ACHN (cell line): ENCODE results near the gene RNF166.

ENCODE experiments used
- DNase-seq: peaks from one replicate; pipeline ENCODE4 v3.0.0-alpha.2; 2015
- in situ Hi-C: cut with HindIII; loops from 2 replicates; pipeline ENCODE4 v1.10.0; 2017; ENCODE audit warnings: low sequenced_read_pairs, low pct_ligation_motif_present, low pct_unique_long_range_greater_than_20kb

Gene RNF166

DNA sequence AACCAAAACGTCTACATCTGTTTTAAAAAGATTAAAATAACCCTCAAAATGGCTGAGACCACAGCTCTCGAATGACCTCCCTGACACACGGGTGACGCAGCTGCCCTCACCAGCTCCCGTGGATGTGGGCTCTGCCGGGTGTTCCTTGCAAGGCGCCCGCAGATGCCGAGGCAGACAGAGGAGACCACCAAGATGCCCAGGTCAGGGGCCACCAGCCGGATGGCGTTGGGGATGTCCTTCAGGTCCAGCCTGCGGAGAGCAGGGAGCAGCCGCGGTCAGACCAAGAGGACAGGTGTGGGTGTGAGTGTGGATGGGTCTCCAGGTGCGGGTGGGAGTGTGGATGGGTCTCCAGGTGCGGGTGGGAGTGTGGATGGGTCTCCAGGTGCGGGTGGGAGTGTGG is 35.2 kb upstream of the RNF166 start:
- no peak for DNase-seq
- in situ Hi-C loops: no loop called here

DNA sequence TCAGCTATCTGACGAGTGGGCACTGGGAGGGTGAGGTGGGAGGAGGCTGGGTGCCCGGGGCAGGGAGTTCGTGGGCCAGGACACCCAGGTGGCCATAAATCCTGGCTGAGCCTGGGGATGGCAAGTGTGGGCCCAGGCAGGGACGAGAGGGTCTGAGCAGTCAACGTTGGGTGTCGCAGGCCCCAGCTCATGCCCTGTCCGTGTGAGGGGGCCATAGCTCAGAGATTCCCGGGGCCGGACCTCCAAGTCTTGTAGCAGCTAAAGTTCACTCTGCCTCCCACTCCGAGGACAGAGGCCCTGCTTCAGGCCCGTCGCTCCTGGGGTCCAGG is 34.5 kb upstream of the RNF166 start:
- in situ Hi-C loops: no loop called here
- no peak for DNase-seq

DNA sequence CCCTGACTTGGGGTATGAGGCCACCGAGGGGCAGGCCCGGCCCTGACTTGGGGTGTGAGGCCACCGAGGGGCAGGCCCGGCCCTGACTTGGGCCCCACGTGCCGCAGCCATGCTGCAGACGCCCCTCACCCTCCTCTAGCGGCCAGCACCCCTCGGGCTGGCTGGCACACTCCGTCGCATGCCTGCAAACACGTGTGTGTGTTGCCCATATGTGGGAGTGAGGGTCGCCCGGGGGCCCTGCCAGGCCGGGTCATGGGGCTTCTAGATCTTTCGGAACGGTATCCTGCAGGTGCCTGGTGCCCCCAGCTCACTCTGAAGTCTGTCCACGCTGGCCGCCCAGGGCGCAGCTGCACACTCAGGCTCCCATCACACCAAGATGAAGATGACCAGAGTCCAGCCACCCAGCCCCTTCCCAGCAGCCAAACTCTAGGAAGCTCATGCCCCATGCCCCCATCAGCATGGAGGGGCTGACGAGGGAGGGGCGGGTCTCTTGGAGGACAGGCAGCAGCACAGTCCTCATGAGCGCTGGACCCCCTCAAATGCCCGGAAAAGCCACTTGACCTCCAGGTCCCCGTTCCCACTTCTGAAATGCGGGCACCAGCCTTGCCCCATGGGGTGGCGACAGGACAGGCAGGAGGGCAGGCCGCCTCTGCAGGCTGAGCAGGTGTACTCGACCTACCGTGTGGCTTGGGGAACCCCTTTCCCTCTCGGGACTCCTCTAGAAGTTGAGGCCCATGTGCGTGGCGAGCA is 33.9 kb upstream of the RNF166 start:
- DNase-seq: no peak
- in situ Hi-C loops: no loop called here

DNA sequence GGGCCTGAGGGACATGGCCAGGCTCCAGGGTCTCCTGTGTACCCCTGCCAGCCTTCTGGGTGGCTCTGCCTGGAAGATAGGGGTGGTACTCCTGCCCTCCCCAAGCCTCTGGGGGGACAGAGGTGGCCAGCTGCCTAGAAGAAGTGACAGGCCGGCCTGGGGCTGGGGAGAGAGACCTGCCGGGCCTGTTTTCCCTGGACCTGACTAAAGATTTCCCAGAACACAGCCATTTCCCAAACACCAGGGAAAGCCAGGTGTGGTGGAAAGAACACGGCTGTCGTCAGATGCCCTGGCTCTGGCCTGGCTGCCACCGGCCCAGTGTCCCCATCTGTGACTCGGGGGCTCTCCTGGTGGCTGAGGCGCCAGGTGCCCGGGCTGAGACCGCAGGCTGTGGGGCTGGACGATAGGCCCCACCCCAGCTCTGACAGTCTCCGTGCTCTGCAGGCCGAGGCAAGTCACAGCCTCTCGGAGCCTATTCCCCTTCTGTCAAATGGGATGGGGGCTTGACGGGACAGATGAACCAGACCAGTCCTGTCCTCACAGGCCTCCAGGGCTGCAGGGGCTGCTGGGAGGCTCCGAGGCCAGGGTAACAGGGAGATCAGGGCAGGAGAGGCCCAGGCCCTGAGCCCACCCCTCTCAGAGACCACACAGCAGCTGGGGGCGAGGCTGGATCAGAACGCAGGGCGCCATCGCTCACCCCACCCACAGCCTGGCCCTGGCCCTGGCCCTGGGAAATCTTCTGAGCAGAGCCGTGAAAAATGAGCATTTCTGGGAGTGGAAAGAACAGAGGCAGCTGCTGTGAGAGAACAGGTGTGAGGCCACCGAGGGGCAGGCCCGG is 33.1 kb upstream of the RNF166 start:
- in situ Hi-C loops: no loop called here
- no peak for DNase-seq

DNA sequence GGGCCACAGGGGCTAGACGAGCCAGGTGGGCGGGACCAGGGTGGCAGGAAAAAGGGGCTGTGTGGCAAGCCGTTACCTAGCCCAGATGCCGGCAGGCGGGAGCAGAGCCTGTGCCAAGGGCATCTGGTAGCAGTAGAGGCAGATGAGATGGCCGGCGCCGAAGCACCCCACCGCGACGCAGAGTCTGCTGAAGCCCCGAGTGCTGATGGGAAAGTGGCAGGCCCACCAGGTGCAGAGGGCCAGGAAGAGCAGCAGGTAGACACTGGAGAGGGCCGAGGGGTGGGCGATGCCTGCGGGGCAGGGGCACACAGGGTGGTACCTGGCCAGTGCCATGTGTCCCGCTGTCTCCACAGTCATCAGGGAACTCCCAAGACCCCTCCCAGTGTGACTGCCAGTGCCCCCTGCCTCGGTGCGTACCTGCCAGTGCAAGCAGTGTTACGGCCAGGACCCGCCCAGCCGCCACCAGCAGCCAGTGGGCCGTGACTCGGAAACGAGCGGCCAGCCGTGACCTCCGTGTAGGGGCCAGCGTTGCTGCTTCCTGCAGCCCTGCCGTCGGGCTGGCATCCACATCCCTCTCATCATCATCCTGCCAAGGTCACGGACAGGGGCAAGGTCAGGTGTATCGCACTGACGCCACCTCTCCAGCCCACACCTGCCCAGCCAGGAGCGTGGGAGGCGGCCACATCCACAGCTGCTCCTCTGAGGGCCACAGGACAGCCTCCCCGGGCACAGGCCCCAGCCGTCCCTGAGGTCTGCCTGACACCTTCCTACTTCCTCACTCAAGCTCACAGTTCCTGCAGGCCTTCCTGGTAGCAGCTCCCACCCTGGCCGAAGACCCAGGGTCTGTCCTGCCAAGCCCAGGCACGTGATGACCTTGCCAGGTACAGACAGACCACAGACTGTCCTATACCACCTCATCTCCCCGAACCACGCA is 32.2 kb upstream of the RNF166 start:
- in situ Hi-C loops: no loop called here
- DNase-seq: no peak

DNA sequence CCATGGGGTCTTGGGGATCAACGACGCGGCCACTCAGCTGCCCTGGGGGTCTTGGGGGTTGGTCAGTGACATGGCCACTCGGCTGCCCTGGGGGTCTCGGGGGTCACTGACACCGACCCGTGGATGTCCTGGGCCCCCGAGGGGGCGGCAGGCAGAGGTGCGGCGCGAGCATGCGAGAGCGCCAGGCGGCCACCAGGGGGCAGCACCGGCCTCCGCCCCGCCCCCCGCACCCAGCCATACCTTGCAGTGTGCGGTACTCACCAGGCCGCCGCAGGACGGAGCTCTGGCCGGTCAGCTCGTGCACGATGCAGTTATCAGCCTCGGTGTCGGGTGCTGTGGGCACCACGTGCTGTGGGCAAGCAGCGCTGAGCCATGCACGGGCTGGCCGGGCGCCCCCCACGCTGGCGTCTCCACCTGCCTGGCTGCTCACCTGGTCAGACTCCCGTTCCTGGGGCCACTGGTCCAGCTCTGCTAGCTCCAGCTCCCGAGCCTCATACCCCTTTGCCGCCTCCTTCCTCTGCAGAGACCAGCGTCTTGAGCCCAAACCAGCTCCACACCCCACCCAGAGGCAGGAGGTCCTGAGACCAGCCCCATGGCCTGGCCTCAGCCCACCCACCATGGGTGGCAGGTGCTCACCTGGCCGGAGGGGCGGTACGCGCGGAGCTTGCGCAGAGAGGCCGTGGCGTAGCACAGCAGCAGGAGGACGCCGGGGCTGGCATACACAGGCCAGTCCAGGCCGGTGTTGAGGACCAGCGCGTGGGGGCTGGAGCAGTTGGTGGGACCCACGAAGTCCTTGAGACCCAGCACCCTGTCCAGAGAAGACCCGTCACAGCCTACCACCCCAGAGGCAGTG is 31.3 kb upstream of the RNF166 start:
- DNase-seq: peak; percentile 83
- in situ Hi-C loops: no loop called here

DNA sequence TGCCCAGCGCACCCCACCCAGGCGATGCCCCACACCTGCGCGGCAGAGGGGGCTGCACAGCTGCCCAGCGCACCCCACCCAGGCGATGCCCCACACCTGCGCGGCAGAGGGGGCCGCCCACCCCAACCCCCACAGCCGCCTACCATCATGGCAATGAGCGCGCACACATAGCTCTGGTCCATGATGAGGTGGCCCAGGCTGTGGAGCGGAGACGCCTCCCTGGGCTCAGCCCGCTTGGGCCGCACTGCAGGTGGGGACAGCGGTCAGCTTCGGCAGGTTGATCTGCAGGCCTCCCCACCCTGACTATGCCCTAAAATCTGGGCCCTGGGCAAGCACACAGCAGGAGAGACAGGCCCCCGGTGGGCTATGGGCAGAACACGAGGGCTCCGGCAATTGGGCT is 30.3 kb upstream of the RNF166 start:
- in situ Hi-C loops: no loop called here

DNA sequence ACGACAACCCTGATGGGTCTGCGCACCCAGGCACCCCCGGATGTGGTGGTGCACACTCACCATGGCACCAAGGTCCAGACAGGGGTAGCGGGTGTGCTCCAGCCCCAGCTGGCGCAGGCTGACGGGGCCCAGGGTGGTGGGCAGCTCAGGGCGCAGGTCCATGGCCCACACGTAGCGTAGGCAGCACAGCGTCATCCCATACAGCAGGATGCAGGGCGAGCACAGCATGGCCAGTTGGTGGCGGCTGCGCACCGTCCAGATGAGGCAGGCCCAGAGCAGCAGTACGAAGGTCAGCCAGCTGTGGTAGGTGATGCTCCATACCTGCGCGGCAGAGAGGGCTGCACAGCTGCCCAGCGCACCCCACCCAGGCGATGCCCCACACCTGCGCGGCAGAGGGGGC is 29.9 kb upstream of the RNF166 start:
- in situ Hi-C loops: no loop called here
- no peak for DNase-seq

More for the DNA sequence above, 30.3 kb upstream of the RNF166 start:
- no peak for DNase-seq

DNA sequence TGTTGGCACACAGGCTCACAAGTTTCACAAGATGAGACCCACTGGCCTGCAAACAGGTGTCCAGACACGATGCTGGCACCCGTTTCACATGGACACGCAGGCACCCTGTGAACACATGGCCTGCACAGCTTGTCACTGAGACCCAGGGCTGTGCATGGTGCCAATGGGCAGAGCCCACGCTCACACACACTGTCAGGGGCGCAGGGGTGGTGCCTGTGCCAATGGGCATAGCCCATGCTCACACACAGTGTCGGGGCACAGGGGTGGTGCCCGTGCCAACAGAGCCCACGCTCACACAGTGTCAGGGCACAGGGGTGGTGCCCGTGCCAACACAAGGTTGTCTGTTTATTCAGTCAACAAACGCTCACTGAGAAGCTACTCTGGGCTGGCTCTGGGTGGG is 29.4 kb upstream of the RNF166 start:
- no peak for DNase-seq
- in situ Hi-C loops: no loop called here

DNA sequence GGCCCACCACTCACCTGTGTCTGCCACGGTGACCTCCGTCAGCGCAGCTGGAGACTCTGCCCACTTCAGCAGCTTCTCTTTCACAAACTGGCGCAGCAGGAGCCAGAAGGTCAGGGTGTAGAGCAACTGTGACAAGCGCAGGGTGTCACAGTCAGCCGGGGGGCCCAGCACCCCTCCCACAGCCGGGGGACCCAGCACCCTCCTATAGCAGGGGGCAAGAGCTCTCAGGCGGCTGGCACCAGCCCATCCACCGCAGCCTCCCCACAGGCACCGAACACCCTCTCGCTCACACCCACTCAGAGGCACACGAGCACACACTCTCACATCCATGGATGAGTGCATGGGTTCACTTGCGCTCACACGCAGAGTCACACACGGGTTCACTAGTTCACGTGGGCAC is 28.9 kb upstream of the RNF166 start:
- DNase-seq: no peak
- in situ Hi-C loops: no loop called here

DNA sequence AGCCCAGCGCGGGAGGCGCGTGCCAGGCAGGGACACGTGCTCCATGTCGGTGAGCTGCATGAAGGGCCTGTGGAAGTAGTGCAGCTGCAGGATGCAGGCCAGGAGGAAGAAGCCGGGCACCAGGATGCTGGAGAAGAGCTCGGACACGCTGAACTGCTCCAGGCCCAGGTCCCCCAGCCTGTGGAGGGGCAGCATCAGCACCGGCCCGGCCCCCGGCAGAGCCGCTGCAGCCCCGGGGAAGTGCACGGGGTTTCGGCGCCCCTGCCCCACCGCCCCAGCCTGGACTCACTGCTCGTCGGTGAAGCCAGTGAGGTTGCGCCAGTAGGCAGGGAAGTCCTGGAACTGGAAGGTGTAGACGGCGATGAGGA is 28.1 kb upstream of the RNF166 start:
- in situ Hi-C loops: no loop called here
- DNase-seq: no peak

DNA sequence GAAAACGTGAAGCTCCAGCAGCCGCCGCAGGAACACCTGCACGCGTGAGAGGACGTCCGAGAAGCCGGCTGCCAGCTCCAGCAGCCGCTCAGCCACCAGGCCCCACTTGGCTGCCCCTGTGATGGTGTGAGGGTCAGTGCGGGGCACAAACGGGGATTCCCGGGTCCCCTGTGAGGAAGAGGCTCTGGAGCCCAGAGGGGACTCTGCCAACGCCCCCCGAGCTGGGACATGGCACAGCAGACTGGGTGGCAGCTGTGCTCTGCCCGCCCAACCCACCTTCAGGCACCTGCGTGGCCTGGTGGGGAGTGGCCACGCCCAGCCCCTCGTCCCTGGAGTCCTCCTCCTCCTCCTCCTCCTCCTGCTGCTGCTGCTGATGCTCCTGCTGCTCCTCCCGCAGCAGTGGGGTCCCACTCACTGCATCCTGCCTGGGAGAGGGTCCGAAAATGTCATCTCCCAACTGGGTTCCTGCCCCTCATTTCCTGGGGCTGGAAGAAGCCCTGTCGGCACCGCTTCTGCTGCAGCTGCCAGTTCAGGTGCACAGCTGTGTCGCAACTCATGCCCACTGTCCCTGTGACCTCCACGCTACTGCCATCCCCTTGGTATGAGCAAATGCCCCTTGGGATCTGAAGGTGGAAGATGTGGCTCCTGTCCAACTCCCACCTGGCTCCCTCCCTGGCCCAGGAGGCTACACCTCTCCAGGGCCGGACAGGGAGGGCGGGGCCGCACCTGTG is 27.6 kb upstream of the RNF166 start:
- no peak for DNase-seq
- in situ Hi-C loops: no loop called here

DNA sequence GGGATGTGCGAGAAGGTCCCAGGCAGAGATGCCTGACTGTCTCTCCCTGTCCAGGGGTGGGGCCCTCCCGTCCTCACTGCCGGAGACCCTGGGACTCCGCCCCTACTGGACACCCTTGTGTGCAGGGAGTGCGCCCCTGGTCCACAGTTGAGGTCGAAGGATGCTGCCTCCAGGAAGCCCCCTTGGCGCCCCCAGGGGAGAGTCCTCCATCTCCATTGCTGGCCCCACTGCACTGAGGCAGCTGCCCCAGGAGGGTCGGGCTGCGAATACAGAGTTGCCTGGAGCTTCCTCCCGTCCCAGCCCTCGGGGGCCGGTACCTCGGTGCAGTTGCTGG is 26.7 kb upstream of the RNF166 start:
- in situ Hi-C loops: no loop called here

DNA sequence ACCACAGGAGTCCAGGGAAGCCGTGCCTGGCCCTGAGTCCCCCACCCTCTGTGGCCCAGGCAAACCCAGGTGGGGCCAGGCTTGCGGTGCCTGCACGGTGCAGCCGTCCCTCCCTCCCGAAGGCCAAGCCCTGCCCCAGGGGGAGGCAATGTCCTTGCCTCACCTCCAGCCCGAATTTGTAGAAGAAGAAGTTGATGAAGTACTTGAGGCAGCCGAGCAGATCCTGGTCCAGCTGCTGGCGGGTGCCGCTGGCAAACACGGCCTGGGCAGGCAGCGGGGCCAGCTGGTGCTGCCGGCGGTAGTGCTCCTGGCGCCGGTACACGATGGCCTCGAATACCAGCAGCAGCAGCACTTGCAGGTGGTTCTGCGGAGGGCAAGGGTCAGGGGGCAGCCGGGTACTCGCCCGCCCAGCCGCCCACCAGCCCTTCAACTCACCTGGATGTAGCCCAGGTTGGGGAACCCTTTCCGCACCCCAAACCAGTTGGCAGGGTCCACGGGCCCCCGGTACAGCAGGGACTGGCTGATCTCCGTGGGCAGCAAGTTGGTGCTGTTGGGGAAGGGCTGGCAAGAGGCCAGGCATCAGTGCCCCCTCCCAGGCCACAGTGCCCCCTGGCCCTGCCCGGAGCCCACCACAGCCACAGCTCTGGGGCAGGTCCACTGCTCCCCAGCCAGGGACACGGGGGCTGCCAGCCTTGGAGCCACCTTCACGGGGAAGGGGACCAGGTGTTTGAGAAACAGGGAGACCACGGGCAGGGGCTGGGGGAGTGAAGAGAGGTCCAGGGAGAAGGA is 26.2 kb upstream of the RNF166 start:
- no peak for DNase-seq
- in situ Hi-C loops: no loop called here

More for the DNA sequence above, 26.7 kb upstream of the RNF166 start:
- DNase-seq: no peak

DNA sequence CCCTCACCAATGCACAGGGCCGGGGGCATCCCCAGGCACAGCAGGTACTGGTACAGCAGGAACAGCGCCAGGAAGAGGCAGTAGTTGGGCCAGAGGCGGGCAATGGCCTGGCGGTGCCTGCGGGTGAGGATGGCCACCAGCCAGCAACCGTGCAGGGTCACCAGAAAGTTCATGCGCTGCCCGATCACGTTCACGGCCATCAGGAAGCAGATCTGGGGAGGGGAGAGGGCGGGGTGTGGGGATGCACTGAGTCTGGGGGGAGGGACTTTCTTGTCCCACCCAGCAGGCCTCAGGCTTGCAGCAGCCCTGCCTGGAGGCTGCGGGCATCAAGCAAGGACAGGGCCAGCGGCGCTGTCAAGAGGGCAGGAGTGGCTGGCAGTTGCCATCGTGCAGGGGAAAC is 25.5 kb upstream of the RNF166 start:
- DNase-seq: no peak
- in situ Hi-C loops: no loop called here

DNA sequence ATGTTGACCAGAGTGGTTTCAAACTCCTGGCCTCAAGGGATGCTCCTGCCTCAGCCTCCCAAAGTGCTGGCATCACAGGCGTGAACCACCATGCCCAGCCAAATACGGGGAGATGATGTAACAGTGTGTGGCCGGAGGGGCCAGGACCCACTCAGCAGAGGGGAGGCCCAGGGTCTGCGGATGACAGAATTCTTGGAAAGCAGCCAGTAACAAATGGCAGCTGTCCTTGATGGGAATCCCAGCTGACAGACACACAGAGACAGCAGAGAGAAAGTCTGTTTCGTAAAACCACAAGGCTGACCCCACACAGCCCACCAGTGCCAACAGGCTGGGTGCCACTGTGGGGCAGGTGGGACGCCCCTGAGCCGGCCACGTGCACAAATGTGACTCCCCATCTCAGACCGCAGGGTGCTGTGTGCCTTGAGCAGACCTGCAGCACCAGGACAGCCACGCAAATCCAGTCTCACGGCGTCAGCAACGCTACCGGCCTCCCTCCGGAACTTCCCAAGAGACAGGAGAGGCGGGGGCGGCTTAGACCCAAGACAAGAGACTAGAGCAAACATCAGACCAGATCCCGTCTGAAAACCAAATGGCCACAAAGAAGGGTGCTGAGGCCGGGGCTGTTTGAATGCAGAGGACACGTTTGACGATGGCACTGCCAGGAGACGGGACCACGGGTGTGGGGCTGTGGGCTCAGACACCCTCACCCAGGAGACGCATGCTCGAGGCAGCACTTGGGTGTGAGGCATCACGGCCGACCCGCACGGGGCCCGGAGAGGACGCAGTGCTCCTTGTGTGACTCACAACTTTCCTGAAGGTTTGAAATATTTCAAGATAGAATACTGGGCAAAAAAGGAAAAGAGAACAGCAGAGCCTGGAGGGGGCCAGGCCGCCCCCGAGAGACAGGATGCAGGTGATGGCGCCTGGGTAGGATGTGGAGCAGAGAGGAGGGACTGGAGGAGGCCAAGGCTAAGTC is 24.7 kb upstream of the RNF166 start:
- in situ Hi-C loops: no loop called here
- DNase-seq: no peak
